A172 (cell line): Measurements from ENCODE around the gene NLRC5. TPM values are rescaled to one million over a fixed set of nuclear protein-coding genes. Genes with fewer than 3 reads are reported as not detected.
"Not testable (repeated sequence)": the region's sequence is repeated elsewhere in the genome, so short reads cannot be mapped to it uniquely, and the experiment has no call there.

Source experiments
- DNase-seq: peaks from one replicate; pipeline ENCODE4 v3.0.0-alpha.2; 2015; ENCODE audit warnings: low spot score
- total RNA-seq: library from RNA; depleted of rRNA; stranded (reverse); fragments of >200 nt; shearing (Covaris generic); gene quantifications from 2 replicates; pipeline ENCODE4 v1.2.3, GENCODE V29; 2014

Gene NLRC5
- total RNA-seq, 1 experiment from 2014 or later: 20.2 TPM

- DNase-seq: no peak
Measured at GRCh38 chr16:57043248-57043647, 53.9 kb downstream of the NLRC5 start.

GRCh38 chr16:57044931-57045693 lies 55.8 kb downstream of the NLRC5 start:
- no peak for DNase-seq

- DNase-seq: no peak
Measured at GRCh38 chr16:57045694-57046381, 56.5 kb downstream of the NLRC5 start.

GRCh38 chr16:57048095-57048494 lies 58.7 kb downstream of the NLRC5 start:
- no peak for DNase-seq

- no peak for DNase-seq
Measured at GRCh38 chr16:57049678-57050077, 60.3 kb downstream of the NLRC5 start.

- no peak for DNase-seq
Measured at GRCh38 chr16:57051696-57052228, 62.4 kb downstream of the NLRC5 start.

GRCh38 chr16:57053206-57053605 lies 63.8 kb downstream of the NLRC5 start:
- DNase-seq: no peak

GRCh38 chr16:57054338-57054737 lies 65.0 kb downstream of the NLRC5 start:
- no peak for DNase-seq

GRCh38 chr16:57054771-57055170 lies 65.4 kb downstream of the NLRC5 start:
- no peak for DNase-seq

- DNase-seq: no peak
Measured at GRCh38 chr16:57055671-57056070, 66.3 kb downstream of the NLRC5 start.

GRCh38 chr16:57058291-57058861 lies 69.0 kb downstream of the NLRC5 start:
- no peak for DNase-seq

GRCh38 chr16:57060323-57061083 lies 71.1 kb downstream of the NLRC5 start:
- peak; percentile 2 for DNase-seq

- peak; percentile 64 for DNase-seq
Measured at GRCh38 chr16:57061084-57061905, 71.9 kb downstream of the NLRC5 start.

GRCh38 chr16:57062329-57062728 lies 73.0 kb downstream of the NLRC5 start:
- DNase-seq: no peak

GRCh38 chr16:57063189-57063588 lies 73.8 kb downstream of the NLRC5 start:
- DNase-seq: not testable (repeated sequence)

GRCh38 chr16:57064995-57065394 lies 75.6 kb downstream of the NLRC5 start:
- no peak for DNase-seq

GRCh38 chr16:57066625-57067024 lies 77.3 kb downstream of the NLRC5 start:
- DNase-seq: no peak

- no peak for DNase-seq
Measured at GRCh38 chr16:57067347-57067746, 78.0 kb downstream of the NLRC5 start.

- no peak for DNase-seq
Measured at GRCh38 chr16:57069053-57069452, 79.7 kb downstream of the NLRC5 start.

- no peak for DNase-seq
Measured at GRCh38 chr16:57069635-57070370, 80.4 kb downstream of the NLRC5 start.
